ENCODE results near the gene ENOX1.

GRCh38 chr13:43758834-43759233 is 27.9 kb downstream of the ENOX1 start:
- TF ChIP-seq POLR2AphosphoS5 (IDR thresholded peaks at IDR 0.05; ENCODE audit: borderline replicate concordance, low read depth, low read length): no peak
- no peak for TF ChIP-seq FOXP2 (optimal IDR thresholded peaks at IDR 0.05; ENCODE audit: control extremely low read depth, extremely low read length, insufficient read depth)

Measured in SK-N-MC (cell line).